ENCODE results near the gene GSTM1.

DNA sequence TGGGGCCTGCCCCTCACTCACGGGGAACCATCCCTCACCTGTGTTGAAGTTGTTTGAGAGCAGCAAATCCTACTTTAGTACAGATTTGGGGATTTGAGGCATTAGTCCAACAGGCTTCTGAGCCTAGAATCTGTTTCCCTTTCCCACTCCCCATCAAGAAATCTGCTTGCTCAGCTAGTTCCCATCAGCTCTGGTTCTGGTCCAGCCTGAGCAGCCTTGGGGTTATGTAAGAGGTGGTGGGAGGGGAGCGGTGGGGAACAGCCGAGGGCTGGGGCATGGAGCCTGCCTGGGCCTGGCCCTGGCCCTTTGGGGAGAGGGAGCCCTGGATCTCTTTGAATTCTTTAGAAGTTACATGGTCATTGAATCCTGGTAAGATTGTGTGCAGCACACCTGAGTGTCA, 28.5 kb downstream of the GSTM1 start:
- TF ChIP-seq EP300 (IDR thresholded peaks at IDR 0.05; ENCODE audit: borderline replicate concordance) (no peak), CREB1 (IDR thresholded peaks at IDR 0.05; ENCODE audit: low read depth) (no peak), CEBPB (IDR thresholded peaks at IDR 0.05) (no peak), YY1 (IDR thresholded peaks at IDR 0.05; ENCODE audit: low read depth) (no peak), TAF1 (IDR thresholded peaks at IDR 0.05; ENCODE audit: low read depth) (no peak), EGR1 (IDR thresholded peaks at IDR 0.05) (no peak), TEAD4 (IDR thresholded peaks at IDR 0.05) (no peak), FOXM1 (IDR thresholded peaks at IDR 0.05; ENCODE audit: borderline replicate concordance, low read depth) (no peak), RAD21 (IDR thresholded peaks at IDR 0.05; ENCODE audit: low read depth) (no peak)
- TF ChIP-seq, protein P1, sequence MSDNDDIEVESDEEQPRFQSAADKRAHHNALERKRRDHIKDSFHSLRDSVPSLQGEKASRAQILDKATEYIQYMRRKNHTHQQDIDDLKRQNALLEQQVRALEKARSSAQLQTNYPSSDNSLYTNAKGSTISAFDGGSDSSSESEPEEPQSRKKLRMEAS (IDR thresholded peaks at IDR 0.05), result no peak
- TF ChIP-seq, protein P2, sequence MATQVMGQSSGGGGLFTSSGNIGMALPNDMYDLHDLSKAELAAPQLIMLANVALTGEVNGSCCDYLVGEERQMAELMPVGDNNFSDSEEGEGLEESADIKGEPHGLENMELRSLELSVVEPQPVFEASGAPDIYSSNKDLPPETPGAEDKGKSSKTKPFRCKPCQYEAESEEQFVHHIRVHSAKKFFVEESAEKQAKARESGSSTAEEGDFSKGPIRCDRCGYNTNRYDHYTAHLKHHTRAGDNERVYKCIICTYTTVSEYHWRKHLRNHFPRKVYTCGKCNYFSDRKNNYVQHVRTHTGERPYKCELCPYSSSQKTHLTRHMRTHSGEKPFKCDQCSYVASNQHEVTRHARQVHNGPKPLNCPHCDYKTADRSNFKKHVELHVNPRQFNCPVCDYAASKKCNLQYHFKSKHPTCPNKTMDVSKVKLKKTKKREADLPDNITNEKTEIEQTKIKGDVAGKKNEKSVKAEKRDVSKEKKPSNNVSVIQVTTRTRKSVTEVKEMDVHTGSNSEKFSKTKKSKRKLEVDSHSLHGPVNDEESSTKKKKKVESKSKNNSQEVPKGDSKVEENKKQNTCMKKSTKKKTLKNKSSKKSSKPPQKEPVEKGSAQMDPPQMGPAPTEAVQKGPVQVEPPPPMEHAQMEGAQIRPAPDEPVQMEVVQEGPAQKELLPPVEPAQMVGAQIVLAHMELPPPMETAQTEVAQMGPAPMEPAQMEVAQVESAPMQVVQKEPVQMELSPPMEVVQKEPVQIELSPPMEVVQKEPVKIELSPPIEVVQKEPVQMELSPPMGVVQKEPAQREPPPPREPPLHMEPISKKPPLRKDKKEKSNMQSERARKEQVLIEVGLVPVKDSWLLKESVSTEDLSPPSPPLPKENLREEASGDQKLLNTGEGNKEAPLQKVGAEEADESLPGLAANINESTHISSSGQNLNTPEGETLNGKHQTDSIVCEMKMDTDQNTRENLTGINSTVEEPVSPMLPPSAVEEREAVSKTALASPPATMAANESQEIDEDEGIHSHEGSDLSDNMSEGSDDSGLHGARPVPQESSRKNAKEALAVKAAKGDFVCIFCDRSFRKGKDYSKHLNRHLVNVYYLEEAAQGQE (IDR thresholded peaks at IDR 0.05; ENCODE audit: low read depth), result no peak
